ENCODE data around the gene SLC16A7. TPM values are rescaled to one million over a fixed set of nuclear protein-coding genes. Genes with fewer than 3 reads are reported as not detected.
A peak's percentile ranks its signal among the peaks of the same experiment; 100 is the strongest.

SLC16A7 gene
- total RNA-seq, 1 donor, result 53.2 TPM

- Histone ChIP-seq H3K9me3 (ENCODE audit: low read depth, low read length) (no peaks in the 10 kb centered on the region), H3K36me3 (ENCODE audit: insufficient read depth, low read length) (no peaks in the 10 kb centered on the region), H4K20me1 (ENCODE audit: insufficient read depth, low read length) (no peaks in the 10 kb centered on the region), H3K4me2 (ENCODE audit: insufficient read depth, low read length) (no peak overlapping the region), H3K27ac (ENCODE audit: low read depth, low read length) (no peak overlapping the region), H3K4me3 (ENCODE audit: insufficient read depth, low read length) (no peak overlapping the region), H2AFZ (ENCODE audit: low read length) (no peak overlapping the region), H3K27me3 (ENCODE audit: insufficient read depth, low read length) (no peaks in the 10 kb centered on the region), H3K79me2 (ENCODE audit: insufficient read depth, low read length) (no peaks in the 10 kb centered on the region), H3K4me1 (ENCODE audit: insufficient read depth, low read length) (no peaks in the 10 kb centered on the region)
- TF ChIP-seq, protein P1, sequence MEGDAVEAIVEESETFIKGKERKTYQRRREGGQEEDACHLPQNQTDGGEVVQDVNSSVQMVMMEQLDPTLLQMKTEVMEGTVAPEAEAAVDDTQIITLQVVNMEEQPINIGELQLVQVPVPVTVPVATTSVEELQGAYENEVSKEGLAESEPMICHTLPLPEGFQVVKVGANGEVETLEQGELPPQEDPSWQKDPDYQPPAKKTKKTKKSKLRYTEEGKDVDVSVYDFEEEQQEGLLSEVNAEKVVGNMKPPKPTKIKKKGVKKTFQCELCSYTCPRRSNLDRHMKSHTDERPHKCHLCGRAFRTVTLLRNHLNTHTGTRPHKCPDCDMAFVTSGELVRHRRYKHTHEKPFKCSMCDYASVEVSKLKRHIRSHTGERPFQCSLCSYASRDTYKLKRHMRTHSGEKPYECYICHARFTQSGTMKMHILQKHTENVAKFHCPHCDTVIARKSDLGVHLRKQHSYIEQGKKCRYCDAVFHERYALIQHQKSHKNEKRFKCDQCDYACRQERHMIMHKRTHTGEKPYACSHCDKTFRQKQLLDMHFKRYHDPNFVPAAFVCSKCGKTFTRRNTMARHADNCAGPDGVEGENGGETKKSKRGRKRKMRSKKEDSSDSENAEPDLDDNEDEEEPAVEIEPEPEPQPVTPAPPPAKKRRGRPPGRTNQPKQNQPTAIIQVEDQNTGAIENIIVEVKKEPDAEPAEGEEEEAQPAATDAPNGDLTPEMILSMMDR (IDR thresholded peaks at IDR 0.05; ENCODE audit: extremely low read depth, low read depth, low read length), result no peak
- DNase-seq (ENCODE audit: insufficient read length, low spot score, missing footprints), result no peak
Observed at GRCh38 chr12:59827767-59828166, 231.9 kb downstream of the SLC16A7 start.

GRCh38 chr12:59828521-59828920 is 232.7 kb downstream of the SLC16A7 start:
- TF ChIP-seq, protein P1 (IDR thresholded peaks at IDR 0.05; ENCODE audit: extremely low read depth, low read depth, low read length), result no peak
- H3K9me3 ChIP-seq (ENCODE audit: low read depth, low read length), result no peaks in the 10 kb centered on the region
- DNase-seq (ENCODE audit: insufficient read length, low spot score, missing footprints), result no peak

DNA sequence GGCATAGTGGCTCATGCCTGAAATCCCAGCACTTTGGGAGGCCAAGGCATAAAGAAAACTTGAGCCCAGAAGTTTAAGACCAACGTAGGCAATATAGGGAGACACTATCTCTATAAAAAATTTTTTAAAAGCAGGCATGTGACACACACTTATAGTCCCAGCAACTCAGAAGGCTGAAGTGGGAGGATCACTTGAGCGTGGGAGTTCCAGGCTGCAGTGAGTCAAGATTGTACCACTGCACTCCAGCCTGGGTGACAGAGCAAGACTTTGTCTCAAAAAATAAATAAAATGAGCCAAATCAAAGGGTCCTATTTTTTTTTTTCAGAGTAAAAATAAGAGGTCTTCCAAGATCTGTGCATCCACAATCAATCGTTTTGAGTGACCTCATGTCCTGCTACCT is 237.6 kb downstream of the SLC16A7 start:
- no peaks in the 10 kb centered on the region for H3K27me3 ChIP-seq (ENCODE audit: insufficient read depth, low read length)
- no peaks in the 10 kb centered on the region for H3K4me1 ChIP-seq (ENCODE audit: insufficient read depth, low read length)
- no peaks in the 10 kb centered on the region for H3K79me2 ChIP-seq (ENCODE audit: insufficient read depth, low read length)
- no peak overlapping the region for H3K4me2 ChIP-seq (ENCODE audit: insufficient read depth, low read length)
- H3K27ac ChIP-seq (ENCODE audit: low read depth, low read length), result no peak overlapping the region
- H3K9me3 ChIP-seq (ENCODE audit: low read depth, low read length), result no peaks in the 10 kb centered on the region
- H4K20me1 ChIP-seq (ENCODE audit: insufficient read depth, low read length), result no peaks in the 10 kb centered on the region
- TF ChIP-seq, protein P1 (IDR thresholded peaks at IDR 0.05; ENCODE audit: extremely low read depth, low read depth, low read length), result no peak
- H3K36me3 ChIP-seq (ENCODE audit: insufficient read depth, low read length), result no peaks in the 10 kb centered on the region
- H3K4me3 ChIP-seq (ENCODE audit: insufficient read depth, low read length), result no peak overlapping the region
- no peak overlapping the region for H2AFZ ChIP-seq (ENCODE audit: low read length)
- no peak for DNase-seq (ENCODE audit: insufficient read length, low spot score, missing footprints)

More at GRCh38 chr12:59828521-59828920, 232.7 kb downstream of the SLC16A7 start:
- H3K4me3 ChIP-seq (ENCODE audit: insufficient read depth, low read length), result no peak overlapping the region
- no peaks in the 10 kb centered on the region for H4K20me1 ChIP-seq (ENCODE audit: insufficient read depth, low read length)
- no peaks in the 10 kb centered on the region for H3K79me2 ChIP-seq (ENCODE audit: insufficient read depth, low read length)
- no peaks in the 10 kb centered on the region for H3K36me3 ChIP-seq (ENCODE audit: insufficient read depth, low read length)
- H3K4me2 ChIP-seq (ENCODE audit: insufficient read depth, low read length), result no peak overlapping the region
- no peak overlapping the region for H2AFZ ChIP-seq (ENCODE audit: low read length)
- no peak overlapping the region for H3K27ac ChIP-seq (ENCODE audit: low read depth, low read length)
- no peaks in the 10 kb centered on the region for H3K4me1 ChIP-seq (ENCODE audit: insufficient read depth, low read length)
- no peaks in the 10 kb centered on the region for H3K27me3 ChIP-seq (ENCODE audit: insufficient read depth, low read length)

DNA sequence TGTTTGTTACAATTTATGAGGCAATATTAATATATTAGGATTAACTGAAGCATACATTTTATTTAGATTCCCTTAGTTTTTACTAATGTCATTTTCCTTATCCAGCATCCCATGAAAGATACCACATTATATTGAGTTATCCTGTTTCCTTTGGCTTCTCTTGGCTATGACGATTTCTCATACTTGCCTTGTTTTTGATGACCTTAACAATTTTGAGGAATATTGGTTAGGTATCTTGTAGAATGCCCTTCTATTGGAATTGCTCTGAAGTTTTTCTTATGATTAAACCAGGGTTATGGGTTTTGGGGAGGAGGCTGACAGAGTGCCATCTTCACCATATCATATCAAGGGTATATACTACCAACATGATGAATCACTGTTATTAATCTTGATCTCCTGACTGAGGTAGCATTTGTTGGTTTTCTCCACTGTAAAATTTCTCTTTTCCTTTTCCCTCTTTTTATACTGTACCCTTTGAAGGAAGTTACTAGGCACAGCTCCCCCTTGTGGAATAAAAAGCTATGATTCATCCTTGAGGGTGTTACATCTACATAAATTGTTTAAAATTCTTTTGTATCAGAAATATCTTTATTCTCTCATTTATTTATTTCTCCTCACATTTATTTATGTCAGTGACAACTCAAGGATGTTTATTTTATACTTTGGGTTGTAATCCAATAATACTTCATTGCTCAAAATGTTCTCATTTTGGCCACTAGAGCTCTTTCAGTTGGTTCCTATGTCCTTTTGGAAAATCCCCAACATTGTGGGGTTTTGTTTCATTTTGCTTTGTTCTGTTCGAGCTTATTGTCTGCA is 239.0 kb downstream of the SLC16A7 start:
- no peak overlapping the region for H2AFZ ChIP-seq (ENCODE audit: low read length)
- H3K79me2 ChIP-seq (ENCODE audit: insufficient read depth, low read length), result no peaks in the 10 kb centered on the region
- H3K4me1 ChIP-seq (ENCODE audit: insufficient read depth, low read length), result no peaks in the 10 kb centered on the region
- H3K9me3 ChIP-seq (ENCODE audit: low read depth, low read length), result no peaks in the 10 kb centered on the region
- no peaks in the 10 kb centered on the region for H3K27me3 ChIP-seq (ENCODE audit: insufficient read depth, low read length)
- H3K36me3 ChIP-seq (ENCODE audit: insufficient read depth, low read length), result no peaks in the 10 kb centered on the region
- H3K4me3 ChIP-seq (ENCODE audit: insufficient read depth, low read length), result no peak overlapping the region
- TF ChIP-seq, protein P1 (IDR thresholded peaks at IDR 0.05; ENCODE audit: extremely low read depth, low read depth, low read length), result peak; percentile 63
- H3K4me2 ChIP-seq (ENCODE audit: insufficient read depth, low read length), result no peak overlapping the region
- no peak overlapping the region for H3K27ac ChIP-seq (ENCODE audit: low read depth, low read length)
- no peaks in the 10 kb centered on the region for H4K20me1 ChIP-seq (ENCODE audit: insufficient read depth, low read length)
- peak; percentile 56 for DNase-seq (ENCODE audit: insufficient read length, low spot score, missing footprints)
